Measurements from ENCODE around the gene SGSM2.

Gene SGSM2

DNA sequence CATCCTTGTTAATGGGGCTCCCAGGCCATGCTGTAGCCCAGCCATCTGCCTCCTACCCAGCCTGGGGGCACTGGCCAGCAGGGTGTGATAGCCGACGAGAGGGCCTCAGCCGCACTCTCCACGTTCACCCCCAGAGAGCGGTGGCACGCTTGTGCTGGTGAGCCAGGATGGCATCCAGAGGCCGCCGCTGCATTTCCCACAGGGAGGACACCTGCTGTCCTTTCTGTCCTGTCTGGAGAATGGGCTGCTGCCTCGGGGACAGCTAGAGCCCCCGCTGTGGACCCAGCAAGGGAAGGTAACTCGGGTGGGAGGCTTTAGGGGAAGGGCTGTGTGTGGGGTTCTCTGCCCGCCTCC lies 27.4 kb downstream of the SGSM2 start:
- DNase-seq (ENCODE audit: low spot score): no peak
- TF ChIP-seq, protein P1, sequence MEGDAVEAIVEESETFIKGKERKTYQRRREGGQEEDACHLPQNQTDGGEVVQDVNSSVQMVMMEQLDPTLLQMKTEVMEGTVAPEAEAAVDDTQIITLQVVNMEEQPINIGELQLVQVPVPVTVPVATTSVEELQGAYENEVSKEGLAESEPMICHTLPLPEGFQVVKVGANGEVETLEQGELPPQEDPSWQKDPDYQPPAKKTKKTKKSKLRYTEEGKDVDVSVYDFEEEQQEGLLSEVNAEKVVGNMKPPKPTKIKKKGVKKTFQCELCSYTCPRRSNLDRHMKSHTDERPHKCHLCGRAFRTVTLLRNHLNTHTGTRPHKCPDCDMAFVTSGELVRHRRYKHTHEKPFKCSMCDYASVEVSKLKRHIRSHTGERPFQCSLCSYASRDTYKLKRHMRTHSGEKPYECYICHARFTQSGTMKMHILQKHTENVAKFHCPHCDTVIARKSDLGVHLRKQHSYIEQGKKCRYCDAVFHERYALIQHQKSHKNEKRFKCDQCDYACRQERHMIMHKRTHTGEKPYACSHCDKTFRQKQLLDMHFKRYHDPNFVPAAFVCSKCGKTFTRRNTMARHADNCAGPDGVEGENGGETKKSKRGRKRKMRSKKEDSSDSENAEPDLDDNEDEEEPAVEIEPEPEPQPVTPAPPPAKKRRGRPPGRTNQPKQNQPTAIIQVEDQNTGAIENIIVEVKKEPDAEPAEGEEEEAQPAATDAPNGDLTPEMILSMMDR (IDR thresholded peaks at IDR 0.05; ENCODE audit: extremely low read depth, insufficient read depth, missing control alignments): no peak
- in situ Hi-C loops (cut with MboI; ENCODE audit: low pct_unique_long_range_greater_than_20kb, low sequenced_read_pairs, unreplicated experiment): no loop called here

DNA sequence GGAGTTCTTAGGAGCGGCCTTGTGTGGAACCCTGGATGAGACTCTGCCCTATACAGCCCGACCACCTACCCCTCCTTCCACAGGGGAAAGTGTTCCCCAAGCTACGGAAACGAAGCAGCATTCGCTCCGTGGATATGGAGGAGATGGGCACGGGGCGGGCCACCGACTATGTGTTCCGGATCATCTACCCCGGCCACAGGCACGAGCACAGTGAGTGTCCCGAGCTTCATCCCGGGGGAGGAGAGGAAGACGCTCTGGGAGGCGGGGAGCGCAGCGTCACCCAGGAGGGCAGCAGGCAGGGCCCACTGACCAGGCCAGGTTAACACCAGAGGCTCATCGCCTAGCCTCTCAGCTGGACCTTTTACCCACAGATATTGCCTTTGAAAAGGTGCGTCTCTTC lies 27.8 kb downstream of the SGSM2 start:
- TF ChIP-seq, protein P1 (IDR thresholded peaks at IDR 0.05; ENCODE audit: extremely low read depth, insufficient read depth, missing control alignments): no peak
- in situ Hi-C loops (cut with MboI; ENCODE audit: low pct_unique_long_range_greater_than_20kb, low sequenced_read_pairs, unreplicated experiment): no loop called here
- DNase-seq (ENCODE audit: low spot score): no peak

DNA sequence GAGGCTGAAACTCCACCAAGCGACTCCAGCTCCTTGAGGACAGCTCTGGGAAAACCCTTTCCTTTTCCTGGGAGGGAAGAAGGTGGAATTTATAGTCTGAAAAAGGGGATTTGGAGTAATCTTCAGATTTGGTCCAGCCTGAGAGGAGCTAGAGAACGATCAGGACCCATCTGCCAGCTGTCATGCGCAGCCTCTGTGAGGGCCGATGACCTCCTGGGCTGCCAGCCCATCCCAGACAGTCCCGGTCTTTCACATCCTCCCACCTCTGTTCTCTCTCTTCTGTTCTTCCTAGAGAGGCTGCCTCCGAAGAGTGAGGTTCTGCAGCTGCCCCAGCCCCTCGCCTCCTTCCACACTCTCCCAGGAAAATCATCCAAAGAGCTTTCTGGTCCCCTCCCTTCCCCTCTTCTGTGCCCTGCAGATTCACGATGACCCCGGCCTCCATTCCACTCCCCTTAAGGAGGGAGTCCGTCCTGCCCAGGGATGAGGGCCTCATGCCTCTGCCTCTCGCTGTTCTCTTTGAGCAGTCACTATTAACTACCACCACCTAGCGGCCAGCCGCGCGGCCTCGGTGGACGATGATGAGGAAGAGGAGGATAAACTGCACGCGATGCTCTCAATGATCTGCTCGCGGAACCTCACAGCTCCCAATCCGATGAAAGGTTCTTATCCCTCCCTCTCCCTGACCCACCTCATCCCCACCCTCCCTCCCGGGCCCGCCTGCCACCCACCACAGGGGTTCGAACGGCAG lies 29.6 kb downstream of the SGSM2 start:
- in situ Hi-C loops (cut with MboI; ENCODE audit: low pct_unique_long_range_greater_than_20kb, low sequenced_read_pairs, unreplicated experiment): no loop called here
- DNase-seq (ENCODE audit: low spot score): no peak
- TF ChIP-seq, protein P1 (IDR thresholded peaks at IDR 0.05; ENCODE audit: extremely low read depth, insufficient read depth, missing control alignments): no peak

DNA sequence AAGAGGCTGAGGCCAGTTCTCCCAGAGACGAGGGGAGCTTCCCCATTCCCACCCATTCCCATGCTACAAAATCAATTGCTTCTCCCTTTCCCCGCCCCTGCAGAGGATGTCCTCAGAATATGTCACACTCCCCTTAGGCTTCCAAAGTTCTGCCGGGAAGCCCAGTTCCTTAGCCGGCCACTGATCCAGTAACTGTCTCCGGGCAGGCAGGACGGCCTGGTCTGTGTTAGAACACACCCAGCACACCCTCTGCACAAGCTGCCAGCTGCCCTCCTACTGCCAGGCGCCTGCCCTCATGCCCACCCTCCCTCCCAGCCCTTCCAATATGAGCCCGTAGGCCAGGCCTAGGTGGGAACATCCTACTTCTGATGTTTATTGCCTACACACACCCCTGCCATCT lies 31.1 kb downstream of the SGSM2 start:
- TF ChIP-seq, protein P1 (IDR thresholded peaks at IDR 0.05; ENCODE audit: extremely low read depth, insufficient read depth, missing control alignments): no peak
- in situ Hi-C loops (cut with MboI; ENCODE audit: low pct_unique_long_range_greater_than_20kb, low sequenced_read_pairs, unreplicated experiment): no loop called here
- no peak for DNase-seq (ENCODE audit: low spot score)

DNA sequence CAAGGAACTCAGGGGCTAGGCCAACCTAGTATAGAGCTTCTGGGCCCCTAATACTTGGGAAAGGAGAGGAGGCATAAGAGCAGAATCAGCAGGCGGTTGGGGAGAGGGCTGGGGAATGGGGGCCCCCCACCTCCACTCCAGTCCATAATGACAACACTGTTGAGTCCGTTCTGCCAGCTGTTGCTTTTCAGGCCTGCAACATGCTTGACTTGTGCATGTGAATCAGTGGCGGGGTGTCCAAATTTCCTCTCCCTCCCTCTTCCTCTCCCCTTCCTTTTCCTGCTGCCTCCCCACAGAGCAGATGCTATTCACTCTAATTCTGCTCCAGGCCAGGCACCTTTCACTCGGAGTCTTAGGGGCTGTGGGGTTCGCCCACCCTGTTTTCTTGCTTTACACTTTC lies 31.7 kb downstream of the SGSM2 start:
- in situ Hi-C loops (cut with MboI; ENCODE audit: low pct_unique_long_range_greater_than_20kb, low sequenced_read_pairs, unreplicated experiment): no loop called here

DNA sequence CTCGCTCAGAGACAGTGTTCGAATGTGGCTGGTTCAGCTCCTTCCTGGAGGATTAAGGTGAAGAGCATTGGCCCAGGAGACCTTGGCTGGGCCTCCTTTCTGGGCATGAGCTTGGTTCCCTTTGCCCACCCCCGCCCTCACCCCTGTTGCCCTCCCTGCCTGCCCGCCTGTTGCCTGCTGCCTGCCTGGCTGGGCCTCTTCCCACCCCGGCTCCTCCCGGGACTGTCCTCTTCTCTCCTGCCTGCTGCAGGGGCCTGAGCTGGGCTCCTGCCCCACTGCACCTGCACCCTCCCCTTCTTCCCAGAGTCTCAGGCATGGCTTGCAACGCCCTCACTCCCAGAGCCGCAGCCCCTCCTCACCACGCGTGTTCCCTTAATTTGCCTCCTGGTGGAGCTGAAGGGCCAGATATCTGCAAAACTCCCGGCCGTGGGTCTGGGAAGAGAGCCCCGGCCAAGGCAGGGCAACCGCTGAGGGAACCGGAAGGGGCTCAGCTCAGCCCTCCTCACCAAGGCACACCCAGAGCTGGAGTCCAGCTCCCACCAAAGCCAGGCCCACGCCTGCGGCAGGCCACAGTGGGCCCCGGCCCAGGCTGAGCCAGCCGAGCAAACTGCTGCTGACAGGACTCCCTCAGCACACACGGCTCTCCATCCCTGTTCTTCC lies 32.4 kb downstream of the SGSM2 start:
- no peak for DNase-seq (ENCODE audit: low spot score)
- in situ Hi-C loops (cut with MboI; ENCODE audit: low pct_unique_long_range_greater_than_20kb, low sequenced_read_pairs, unreplicated experiment): no loop called here
- TF ChIP-seq, protein P1 (IDR thresholded peaks at IDR 0.05; ENCODE audit: extremely low read depth, insufficient read depth, missing control alignments): no peak

More for the DNA sequence above, 31.7 kb downstream of the SGSM2 start:
- TF ChIP-seq, protein P1 (IDR thresholded peaks at IDR 0.05; ENCODE audit: extremely low read depth, insufficient read depth, missing control alignments): no peak
- DNase-seq (ENCODE audit: low spot score): no peak

Data from GM13977 (cell line).